ENCODE measurements around the gene PTH2R. TPM values are rescaled to one million over a fixed set of nuclear protein-coding genes. Genes with fewer than 3 reads are reported as not detected.
A peak's percentile ranks its signal among the peaks of the same experiment; 100 is the strongest.
"Not testable (repeated sequence)": the region's sequence is repeated elsewhere in the genome, so short reads cannot be mapped to it uniquely, and the experiment has no call there.

PTH2R gene
- total RNA-seq, 2 donors from 2014 or later = 0.08 TPM; not detected in 1

- intact Hi-C loops (cut with DNase I, micrococcal nuclease) = no loop called here
These were observed 22.0 kb upstream of the PTH2R start for GRCh38 chr2:208384637-208385036.

GRCh38 chr2:208386541-208386940 is 20.1 kb upstream of the PTH2R start:
- DNase-seq (no peak), ATAC-seq (no peak)
- intact Hi-C loops (cut with DNase I, micrococcal nuclease) = no loop called here

More at GRCh38 chr2:208384637-208385036, 22.0 kb upstream of the PTH2R start:
- ATAC-seq (no peak), DNase-seq (no peak)

GRCh38 chr2:208389940-208390339 is 16.7 kb upstream of the PTH2R start:
- intact Hi-C loops (cut with DNase I, micrococcal nuclease) = no loop called here
- ATAC-seq (no peak), DNase-seq (no peak)

GRCh38 chr2:208392300-208392699 is 14.3 kb upstream of the PTH2R start:
- intact Hi-C loops (cut with DNase I, micrococcal nuclease) = no loop called here
- DNase-seq (no peak), ATAC-seq (no peak)

- ATAC-seq; intact Hi-C loops (cut with DNase I, micrococcal nuclease); DNase-seq: not testable (repeated sequence)
These were observed 9.8 kb upstream of the PTH2R start for GRCh38 chr2:208396796-208397195.

- intact Hi-C loops (cut with DNase I, micrococcal nuclease) = no loop called here
- ATAC-seq (no peak), DNase-seq (no peak)
These were observed 7.4 kb upstream of the PTH2R start for GRCh38 chr2:208399201-208399600.

- ATAC-seq (no peak), DNase-seq (no peak)
- intact Hi-C loops (cut with DNase I, micrococcal nuclease) = no loop called here
These were observed 1.1 kb downstream of the PTH2R start for GRCh38 chr2:208407667-208408066.

- ATAC-seq = no peak
- intact Hi-C loops (cut with DNase I, micrococcal nuclease) = no loop called here
- no peak for DNase-seq
These were observed 7.3 kb downstream of the PTH2R start for GRCh38 chr2:208413931-208414330.

GRCh38 chr2:208415255-208415654 is 8.7 kb downstream of the PTH2R start:
- no peak for DNase-seq
- intact Hi-C loops (cut with DNase I, micrococcal nuclease) = no loop called here
- no peak for ATAC-seq

- intact Hi-C loops (cut with DNase I, micrococcal nuclease) = no loop called here
- ATAC-seq = no peak
- DNase-seq = no peak
These were observed 9.3 kb downstream of the PTH2R start for GRCh38 chr2:208415897-208416296.

- DNase-seq (no peak), ATAC-seq (no peak)
- intact Hi-C loops (cut with DNase I, micrococcal nuclease) = no loop called here
These were observed 19.9 kb downstream of the PTH2R start for GRCh38 chr2:208426412-208427045.

- intact Hi-C loops (cut with DNase I, micrococcal nuclease) = no loop called here
- DNase-seq (no peak), ATAC-seq (no peak)
These were observed 31.2 kb downstream of the PTH2R start for GRCh38 chr2:208437755-208438154.

- DNase-seq = no peak
- no peak for ATAC-seq
- intact Hi-C loops (cut with DNase I, micrococcal nuclease) = no loop called here
These were observed 34.1 kb downstream of the PTH2R start for GRCh38 chr2:208440716-208441115.

GRCh38 chr2:208441951-208442350 is 35.4 kb downstream of the PTH2R start:
- intact Hi-C loops (cut with DNase I, micrococcal nuclease) = no loop called here
- ATAC-seq (no peak), DNase-seq (no peak)

GRCh38 chr2:208447447-208447846 is 40.9 kb downstream of the PTH2R start:
- intact Hi-C loops (cut with DNase I, micrococcal nuclease); ATAC-seq; DNase-seq: not testable (repeated sequence)

GRCh38 chr2:208451061-208451460 is 44.5 kb downstream of the PTH2R start:
- DNase-seq (no peak), ATAC-seq (no peak)
- intact Hi-C loops (cut with DNase I, micrococcal nuclease) = no loop called here

- ATAC-seq (no peak), DNase-seq (no peak)
- intact Hi-C loops (cut with DNase I, micrococcal nuclease) = no loop called here
These were observed 48.3 kb downstream of the PTH2R start for GRCh38 chr2:208454861-208455260.

- DNase-seq (no peak), ATAC-seq (no peak)
- intact Hi-C loops (cut with DNase I, micrococcal nuclease) = no loop called here
These were observed 57.1 kb downstream of the PTH2R start for GRCh38 chr2:208463721-208464120.

- intact Hi-C loops (cut with DNase I, micrococcal nuclease) = no loop called here
- ATAC-seq = no peak
- DNase-seq = no peak
These were observed 57.6 kb downstream of the PTH2R start for GRCh38 chr2:208464205-208464604.

GRCh38 chr2:208466151-208466919 is 59.7 kb downstream of the PTH2R start:
- ATAC-seq (peak; percentile 73), DNase-seq (no peak)
- intact Hi-C loops (cut with DNase I, micrococcal nuclease) = no loop called here

- ATAC-seq (no peak), DNase-seq (no peak)
- intact Hi-C loops (cut with DNase I, micrococcal nuclease) = no loop called here
These were observed 60.3 kb downstream of the PTH2R start for GRCh38 chr2:208466920-208467298.

Measured in left colon (tissue), 2 donors.